Neural cell (in vitro differentiated cells): Measurements from ENCODE around the gene SNCAIP. TPM values are rescaled to one million over a fixed set of nuclear protein-coding genes. Genes with fewer than 3 reads are reported as not detected.
"Not testable (repeated sequence)": the region's sequence is repeated elsewhere in the genome, so short reads cannot be mapped to it uniquely, and the experiment has no call there.

Source experiments
- H2AFZ ChIP-seq: fragments of 200-600, 300-800 bp; sonication (generic), shearing (Covaris generic); 2 replicates; pipeline ENCODE4 v1.6.0; 2014; ENCODE audit warnings: low read depth, mild to moderate bottlenecking, antibody characterized with exemption, low read length, moderate library complexity
- H3F3A ChIP-seq: fragments of 200-600 bp; shearing (Covaris generic); 2 replicates; pipeline ENCODE4 v1.6.1; 2016; ENCODE audit warnings: mild to moderate bottlenecking, moderate library complexity, mixed read lengths, antibody characterized with exemption, low read length; ENCODE audit not compliant: insufficient read depth, poor library complexity, severe bottlenecking
- H3K27ac ChIP-seq: fragments of 200-600, 300-800 bp; sonication (generic), shearing (Covaris generic); 2 replicates; pipeline ENCODE4 v1.5.1; 2014; ENCODE audit warnings: mild to moderate bottlenecking, low read length, moderate library complexity
- H3K27me3 ChIP-seq: fragments of 300-800, 200-600 bp; sonication (generic), shearing (Covaris generic); 2 replicates; pipeline ENCODE4 v1.6.0; 2014; ENCODE audit warnings: mild to moderate bottlenecking, low read depth, low read length, moderate library complexity; ENCODE audit not compliant: insufficient read depth
- H3K36me3 ChIP-seq: fragments of 300-800, 200-600 bp; sonication (generic), shearing (Covaris generic); 2 replicates; pipeline ENCODE4 v1.5.1; 2014; ENCODE audit warnings: mild to moderate bottlenecking, antibody characterized with exemption, low read length, moderate library complexity; ENCODE audit not compliant: insufficient read depth
- H3K4me2 ChIP-seq: fragments of 300-800, 200-600 bp; sonication (generic), shearing (Covaris generic); 2 replicates; pipeline ENCODE4 v1.6.0; 2014; ENCODE audit warnings: mild to moderate bottlenecking, low read length
- H3K4me3 ChIP-seq: fragments of 300-800, 200-600 bp; sonication (generic), shearing (Covaris generic); 2 replicates; pipeline ENCODE4 v1.5.1; 2014; ENCODE audit warnings: mild to moderate bottlenecking, low read length, moderate library complexity
- H3K79me2 ChIP-seq: fragments of 200-600 bp; shearing (Covaris generic); replicated peaks from 2 replicates; pipeline ENCODE4 v1.6.0; 2014; ENCODE audit warnings: mild to moderate bottlenecking, low read length, moderate library complexity; ENCODE audit not compliant: insufficient read depth
- H3K9ac ChIP-seq: fragments of 300-800, 200-600 bp; sonication (generic), shearing (Covaris generic); 2 replicates; pipeline ENCODE4 v1.6.1; 2016; ENCODE audit warnings: mild to moderate bottlenecking, low read length, mixed read lengths
- H3K9me2 ChIP-seq: fragments of 200-600 bp; shearing (Covaris generic); 2 replicates; pipeline ENCODE4 v1.6.1; 2016; ENCODE audit warnings: mild to moderate bottlenecking, low read length, mixed read lengths; ENCODE audit not compliant: insufficient read depth
- H3K9me3 ChIP-seq: fragments of 200-600, 300-800 bp; sonication (generic), shearing (Covaris generic); 2 replicates; pipeline ENCODE4 v1.6.1; 2016; ENCODE audit warnings: mild to moderate bottlenecking, mixed run types, low read length, moderate library complexity, mixed read lengths
- H4K20me1 ChIP-seq: fragments of 200-600 bp; shearing (Covaris generic); 2 replicates; pipeline ENCODE4 v1.6.1; 2016; ENCODE audit warnings: mild to moderate bottlenecking, mixed run types; ENCODE audit not compliant: insufficient read depth
- EP300 ChIP-seq: fragments of 450-650 bp; conservative IDR thresholded peaks from 2 replicates; pipeline ENCODE4 v1.6.1; 2014; ENCODE audit warnings: antibody characterized with exemption, mild to moderate bottlenecking, moderate library complexity; ENCODE audit not compliant: poor library complexity, severe bottlenecking
- EZH2 ChIP-seq: fragments of 200-600, 300-800 bp; shearing (Covaris generic), sonication (generic); IDR thresholded peaks from 2 replicates; pipeline ENCODE4 v1.6.1; 2014; ENCODE audit warnings: antibody characterized with exemption, low read length, borderline replicate concordance, mild to moderate bottlenecking; ENCODE audit not compliant: insufficient read depth, poor library complexity, severe bottlenecking
- MXI1 ChIP-seq: fragments of 450-650 bp; conservative IDR thresholded peaks from 2 replicates; pipeline ENCODE4 v1.6.1; 2014; ENCODE audit warnings: antibody characterized with exemption, mild to moderate bottlenecking; ENCODE audit not compliant: poor library complexity, severe bottlenecking
- POLR2AphosphoS5 ChIP-seq: IDR thresholded peaks from 2 replicates; pipeline ENCODE4 v1.6.1; 2012
- RAD21 ChIP-seq: fragments of 450-650 bp; conservative IDR thresholded peaks from 2 replicates; pipeline ENCODE4 v1.6.1; 2014; ENCODE audit warnings: antibody characterized with exemption, mild to moderate bottlenecking, moderate library complexity
- SMC3 ChIP-seq: fragments of 450-650 bp; conservative IDR thresholded peaks from 2 replicates; pipeline ENCODE4 v1.6.1; 2014; ENCODE audit warnings: antibody characterized with exemption, mild to moderate bottlenecking, moderate library complexity; ENCODE audit not compliant: poor library complexity
- TAF1 ChIP-seq: IDR thresholded peaks from 2 replicates; pipeline ENCODE4 v1.6.1; 2012; ENCODE audit warnings: low read depth
- polyA plus RNA-seq: library from polyadenylated mRNA; depleted of rRNA; stranded (reverse); fragments of >200 nt; gene quantifications from 2 replicates; pipeline ENCODE4 v1.2.3, GENCODE V29; 2014
- TF ChIP-seq, protein P1 (sequence below): IDR thresholded peaks from 2 replicates; pipeline ENCODE4 v1.6.1; 2012; ENCODE audit warnings: borderline replicate concordance
- TF ChIP-seq, protein P2 (sequence below): fragments of 450-650 bp; IDR thresholded peaks from 2 replicates; pipeline ENCODE4 v1.5.1; 2014; ENCODE audit warnings: antibody characterized with exemption, mild to moderate bottlenecking, moderate library complexity; ENCODE audit not compliant: poor library complexity, severe bottlenecking

Gene SNCAIP
- polyA plus RNA-seq, 1 donor from 2014 or later, result 25.6 TPM

DNA sequence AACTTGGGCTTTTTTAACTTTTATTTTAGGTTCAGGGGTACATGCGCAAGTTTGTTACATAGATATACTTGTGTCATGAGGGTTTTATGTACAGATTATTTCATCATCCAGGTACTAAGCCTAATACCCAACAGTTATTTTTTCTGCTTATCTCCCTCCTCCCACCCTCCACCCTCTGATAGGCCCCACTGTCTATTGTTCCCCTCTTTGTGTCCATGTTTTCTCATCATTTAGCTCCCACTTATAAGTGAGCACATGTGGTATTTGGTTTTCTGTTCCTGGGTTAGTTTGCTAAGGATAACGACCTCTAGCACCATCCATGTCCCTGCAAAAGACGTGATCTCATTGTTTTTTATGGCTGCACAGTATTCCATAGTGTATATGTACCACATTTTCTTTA lies 172.1 kb downstream of the SNCAIP start:
- H3K27me3 ChIP-seq, result no peaks in the 10 kb centered on the region
- no peaks in the 10 kb centered on the region for H3K79me2 ChIP-seq
- H3K27ac ChIP-seq, result no peak overlapping the region
- H3K4me3 ChIP-seq, result no peak overlapping the region
- no peaks in the 10 kb centered on the region for H4K20me1 ChIP-seq
- no peaks in the 10 kb centered on the region for H3K36me3 ChIP-seq
- TF ChIP-seq SMC3 (no peak), EZH2 (no peak), MXI1 (no peak), RAD21 (no peak)
- TF ChIP-seq, protein P1, sequence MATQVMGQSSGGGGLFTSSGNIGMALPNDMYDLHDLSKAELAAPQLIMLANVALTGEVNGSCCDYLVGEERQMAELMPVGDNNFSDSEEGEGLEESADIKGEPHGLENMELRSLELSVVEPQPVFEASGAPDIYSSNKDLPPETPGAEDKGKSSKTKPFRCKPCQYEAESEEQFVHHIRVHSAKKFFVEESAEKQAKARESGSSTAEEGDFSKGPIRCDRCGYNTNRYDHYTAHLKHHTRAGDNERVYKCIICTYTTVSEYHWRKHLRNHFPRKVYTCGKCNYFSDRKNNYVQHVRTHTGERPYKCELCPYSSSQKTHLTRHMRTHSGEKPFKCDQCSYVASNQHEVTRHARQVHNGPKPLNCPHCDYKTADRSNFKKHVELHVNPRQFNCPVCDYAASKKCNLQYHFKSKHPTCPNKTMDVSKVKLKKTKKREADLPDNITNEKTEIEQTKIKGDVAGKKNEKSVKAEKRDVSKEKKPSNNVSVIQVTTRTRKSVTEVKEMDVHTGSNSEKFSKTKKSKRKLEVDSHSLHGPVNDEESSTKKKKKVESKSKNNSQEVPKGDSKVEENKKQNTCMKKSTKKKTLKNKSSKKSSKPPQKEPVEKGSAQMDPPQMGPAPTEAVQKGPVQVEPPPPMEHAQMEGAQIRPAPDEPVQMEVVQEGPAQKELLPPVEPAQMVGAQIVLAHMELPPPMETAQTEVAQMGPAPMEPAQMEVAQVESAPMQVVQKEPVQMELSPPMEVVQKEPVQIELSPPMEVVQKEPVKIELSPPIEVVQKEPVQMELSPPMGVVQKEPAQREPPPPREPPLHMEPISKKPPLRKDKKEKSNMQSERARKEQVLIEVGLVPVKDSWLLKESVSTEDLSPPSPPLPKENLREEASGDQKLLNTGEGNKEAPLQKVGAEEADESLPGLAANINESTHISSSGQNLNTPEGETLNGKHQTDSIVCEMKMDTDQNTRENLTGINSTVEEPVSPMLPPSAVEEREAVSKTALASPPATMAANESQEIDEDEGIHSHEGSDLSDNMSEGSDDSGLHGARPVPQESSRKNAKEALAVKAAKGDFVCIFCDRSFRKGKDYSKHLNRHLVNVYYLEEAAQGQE, result no peak
- TF ChIP-seq, protein P2, sequence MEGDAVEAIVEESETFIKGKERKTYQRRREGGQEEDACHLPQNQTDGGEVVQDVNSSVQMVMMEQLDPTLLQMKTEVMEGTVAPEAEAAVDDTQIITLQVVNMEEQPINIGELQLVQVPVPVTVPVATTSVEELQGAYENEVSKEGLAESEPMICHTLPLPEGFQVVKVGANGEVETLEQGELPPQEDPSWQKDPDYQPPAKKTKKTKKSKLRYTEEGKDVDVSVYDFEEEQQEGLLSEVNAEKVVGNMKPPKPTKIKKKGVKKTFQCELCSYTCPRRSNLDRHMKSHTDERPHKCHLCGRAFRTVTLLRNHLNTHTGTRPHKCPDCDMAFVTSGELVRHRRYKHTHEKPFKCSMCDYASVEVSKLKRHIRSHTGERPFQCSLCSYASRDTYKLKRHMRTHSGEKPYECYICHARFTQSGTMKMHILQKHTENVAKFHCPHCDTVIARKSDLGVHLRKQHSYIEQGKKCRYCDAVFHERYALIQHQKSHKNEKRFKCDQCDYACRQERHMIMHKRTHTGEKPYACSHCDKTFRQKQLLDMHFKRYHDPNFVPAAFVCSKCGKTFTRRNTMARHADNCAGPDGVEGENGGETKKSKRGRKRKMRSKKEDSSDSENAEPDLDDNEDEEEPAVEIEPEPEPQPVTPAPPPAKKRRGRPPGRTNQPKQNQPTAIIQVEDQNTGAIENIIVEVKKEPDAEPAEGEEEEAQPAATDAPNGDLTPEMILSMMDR, result no peak
- H3K9me3 ChIP-seq, result no peaks in the 10 kb centered on the region
- no peak overlapping the region for H2AFZ ChIP-seq
- no peak overlapping the region for H3K4me2 ChIP-seq
- H3F3A ChIP-seq, result no peaks in the 10 kb centered on the region
- H3K9me2 ChIP-seq, result no peaks in the 10 kb centered on the region
- no peak overlapping the region for H3K9ac ChIP-seq

DNA sequence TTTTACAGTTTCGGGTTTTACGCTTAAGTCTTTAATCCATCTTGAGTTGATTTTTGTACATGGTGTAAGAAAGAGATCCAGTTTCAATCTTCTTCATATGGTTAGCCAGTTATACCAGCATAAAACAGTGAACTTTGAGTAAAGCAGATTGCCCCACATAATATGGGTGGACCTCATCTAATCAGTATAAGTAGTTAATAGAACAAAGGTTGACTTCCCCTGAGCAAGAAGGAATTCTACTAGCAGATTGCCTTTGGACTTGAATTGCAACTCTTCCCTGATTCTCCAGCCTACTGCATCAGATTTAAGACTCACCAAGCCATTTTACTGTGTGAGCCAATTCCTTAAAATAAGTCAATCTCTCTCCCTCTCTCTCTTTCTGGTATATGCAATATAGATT lies 173.2 kb downstream of the SNCAIP start:
- H3F3A ChIP-seq, result no peaks in the 10 kb centered on the region
- H3K9me3 ChIP-seq, result no peaks in the 10 kb centered on the region
- H3K9me2 ChIP-seq, result no peaks in the 10 kb centered on the region
- no peak overlapping the region for H3K27ac ChIP-seq
- no peak overlapping the region for H3K4me2 ChIP-seq
- H3K36me3 ChIP-seq, result no peaks in the 10 kb centered on the region
- no peak overlapping the region for H2AFZ ChIP-seq
- TF ChIP-seq RAD21, result no peak
- no peak for TF ChIP-seq EZH2
- no peak for TF ChIP-seq MXI1
- TF ChIP-seq, protein P2, result no peak
- TF ChIP-seq TAF1, result no peak
- TF ChIP-seq SMC3, result no peak
- TF ChIP-seq, protein P1, result no peak
- TF ChIP-seq POLR2AphosphoS5, result no peak
- TF ChIP-seq EP300, result no peak
- no peak overlapping the region for H3K9ac ChIP-seq
- H4K20me1 ChIP-seq, result no peaks in the 10 kb centered on the region
- no peaks in the 10 kb centered on the region for H3K27me3 ChIP-seq
- H3K4me3 ChIP-seq, result no peak overlapping the region
- no peaks in the 10 kb centered on the region for H3K79me2 ChIP-seq

DNA sequence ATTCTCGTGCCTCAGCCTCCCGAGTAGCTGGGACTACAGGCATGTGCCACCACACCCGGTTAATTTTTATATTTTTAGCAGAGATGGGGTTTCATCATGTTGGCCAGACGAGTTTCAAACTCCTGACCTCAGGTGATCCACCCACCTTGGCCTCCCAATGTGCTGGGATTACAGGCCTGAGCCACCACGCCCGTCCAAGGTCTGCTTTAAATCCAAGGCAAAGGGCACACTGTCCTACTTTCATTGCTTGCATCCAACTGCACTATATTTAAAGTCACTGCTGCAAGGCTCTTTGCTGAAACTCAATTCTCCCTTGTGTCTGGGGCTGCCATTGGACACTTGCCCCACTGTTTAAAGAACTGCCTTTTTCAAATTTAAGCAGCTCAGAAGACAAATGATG lies 174.6 kb downstream of the SNCAIP start:
- not testable (repeated sequence) for H3K9me2 ChIP-seq, H3K4me3 ChIP-seq, H3F3A ChIP-seq, H3K79me2 ChIP-seq, H2AFZ ChIP-seq, H3K27me3 ChIP-seq, H3K9me3 ChIP-seq, H3K9ac ChIP-seq, H4K20me1 ChIP-seq, H3K27ac ChIP-seq, H3K4me2 ChIP-seq, H3K36me3 ChIP-seq
